ENCODE data around the gene KDM4C.

The KDM4C gene

DNA sequence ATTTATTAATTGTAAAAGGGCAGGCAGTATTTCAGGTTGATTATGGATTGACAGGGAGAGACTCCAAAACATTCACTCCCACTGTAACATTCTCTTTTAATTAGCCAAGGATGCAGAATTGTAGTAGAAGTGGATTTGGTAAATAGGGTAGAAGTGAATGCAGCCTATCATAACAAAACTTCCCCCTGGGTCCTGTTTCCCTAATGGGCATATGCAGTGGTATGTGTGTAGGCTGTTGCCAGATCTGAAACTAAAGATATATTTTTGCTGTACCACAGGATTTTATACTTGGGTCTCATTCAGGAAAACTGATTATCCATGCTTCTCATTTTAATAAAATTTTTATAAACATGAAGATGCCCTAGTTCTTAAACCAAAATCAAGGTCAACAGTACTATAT is 351.2 kb downstream of the KDM4C start:
- no peak overlapping the region for H3K4me3 ChIP-seq (ENCODE audit: low read depth, low read length)
- TF ChIP-seq, protein P1, sequence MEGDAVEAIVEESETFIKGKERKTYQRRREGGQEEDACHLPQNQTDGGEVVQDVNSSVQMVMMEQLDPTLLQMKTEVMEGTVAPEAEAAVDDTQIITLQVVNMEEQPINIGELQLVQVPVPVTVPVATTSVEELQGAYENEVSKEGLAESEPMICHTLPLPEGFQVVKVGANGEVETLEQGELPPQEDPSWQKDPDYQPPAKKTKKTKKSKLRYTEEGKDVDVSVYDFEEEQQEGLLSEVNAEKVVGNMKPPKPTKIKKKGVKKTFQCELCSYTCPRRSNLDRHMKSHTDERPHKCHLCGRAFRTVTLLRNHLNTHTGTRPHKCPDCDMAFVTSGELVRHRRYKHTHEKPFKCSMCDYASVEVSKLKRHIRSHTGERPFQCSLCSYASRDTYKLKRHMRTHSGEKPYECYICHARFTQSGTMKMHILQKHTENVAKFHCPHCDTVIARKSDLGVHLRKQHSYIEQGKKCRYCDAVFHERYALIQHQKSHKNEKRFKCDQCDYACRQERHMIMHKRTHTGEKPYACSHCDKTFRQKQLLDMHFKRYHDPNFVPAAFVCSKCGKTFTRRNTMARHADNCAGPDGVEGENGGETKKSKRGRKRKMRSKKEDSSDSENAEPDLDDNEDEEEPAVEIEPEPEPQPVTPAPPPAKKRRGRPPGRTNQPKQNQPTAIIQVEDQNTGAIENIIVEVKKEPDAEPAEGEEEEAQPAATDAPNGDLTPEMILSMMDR (IDR thresholded peaks at IDR 0.05; ENCODE audit: insufficient read depth, low read depth, low read length, missing control alignments) = no peak
- DNase-seq (ENCODE audit: low read depth) = no peak

DNA sequence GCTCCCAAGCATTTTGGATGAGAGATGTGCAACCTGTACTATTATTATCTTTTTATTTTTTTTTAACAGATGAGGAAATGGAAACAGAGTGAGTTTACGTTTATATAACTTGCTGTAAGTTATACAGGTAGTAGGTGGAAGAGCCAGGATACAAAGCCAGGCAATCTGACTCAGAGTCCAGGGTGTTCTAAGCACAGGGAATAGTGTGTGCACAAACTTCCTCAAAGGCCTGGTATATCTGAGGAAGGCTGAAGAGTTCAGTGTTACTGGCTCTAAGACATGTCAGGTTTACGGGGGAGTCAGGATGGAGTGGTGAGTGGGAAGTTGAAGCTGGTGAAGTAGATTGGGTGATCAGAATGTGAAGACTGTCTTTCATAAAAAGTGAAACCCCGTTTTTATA is 353.6 kb downstream of the KDM4C start:
- no peak for DNase-seq (ENCODE audit: low read depth)
- H3K4me3 ChIP-seq (ENCODE audit: low read depth, low read length) = no peak overlapping the region
- TF ChIP-seq, protein P1 (IDR thresholded peaks at IDR 0.05; ENCODE audit: insufficient read depth, low read depth, low read length, missing control alignments) = no peak

DNA sequence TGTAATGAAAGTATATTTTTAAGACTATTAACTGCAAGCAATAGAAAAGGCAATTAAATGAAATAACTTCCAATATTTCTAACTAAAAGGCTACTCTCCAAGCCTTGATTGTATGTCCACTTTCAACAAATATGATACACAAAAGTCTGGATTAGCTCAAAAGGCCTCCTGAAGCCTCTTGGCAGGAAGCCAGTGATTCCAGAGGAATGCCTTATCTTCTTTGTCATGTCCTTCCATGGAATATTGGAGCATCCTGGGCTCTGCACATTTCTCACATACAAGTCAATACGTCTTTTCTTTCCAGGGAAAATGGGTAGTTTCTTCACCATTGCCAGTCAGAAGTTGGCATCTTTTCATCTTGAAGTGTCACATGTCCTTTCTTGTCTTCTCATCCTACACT is 357.8 kb downstream of the KDM4C start:
- no peak for DNase-seq (ENCODE audit: low read depth)
- H3K4me3 ChIP-seq (ENCODE audit: low read depth, low read length) = no peak overlapping the region
- TF ChIP-seq, protein P1 (IDR thresholded peaks at IDR 0.05; ENCODE audit: insufficient read depth, low read depth, low read length, missing control alignments) = no peak

DNA sequence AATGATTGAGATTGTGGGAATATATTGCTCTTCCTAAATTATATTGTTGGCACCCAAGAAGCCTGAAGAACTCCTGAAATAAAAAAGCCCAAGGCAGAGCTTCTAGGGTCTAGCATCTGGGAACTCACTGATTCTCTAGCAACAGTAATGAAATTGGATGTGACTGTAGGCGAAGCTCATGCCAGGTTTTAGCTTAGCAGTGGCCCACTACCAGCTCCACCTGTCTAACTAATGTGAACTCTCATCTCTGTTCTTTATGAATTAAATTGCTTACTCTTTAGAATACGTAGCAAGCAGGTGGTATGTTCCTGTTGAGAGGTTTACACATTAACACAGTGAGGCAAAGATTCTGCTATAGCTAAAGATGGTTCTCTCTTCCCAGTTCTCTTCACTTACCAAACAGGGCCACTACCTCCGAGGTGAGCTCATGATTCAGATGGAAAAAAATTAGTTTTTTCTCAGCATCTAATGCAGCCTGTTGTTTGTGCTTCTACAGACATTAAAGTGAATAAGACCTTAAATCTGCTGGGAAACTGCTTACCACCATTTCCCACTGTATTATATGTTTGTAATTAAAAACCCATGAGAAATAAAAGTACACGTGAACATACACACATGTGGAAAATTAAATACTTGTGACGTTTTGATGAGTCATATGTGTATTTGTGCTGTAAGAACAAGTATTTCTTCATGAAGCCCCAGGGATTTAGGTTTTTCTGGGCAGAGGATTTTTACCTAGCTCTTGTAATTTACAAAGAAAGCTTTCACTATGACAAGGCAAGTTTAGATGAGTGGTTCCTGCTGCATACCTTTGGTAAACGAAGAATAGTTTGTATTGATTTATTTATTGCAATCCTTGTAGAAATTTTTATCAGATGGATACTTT is 360.1 kb downstream of the KDM4C start:
- TF ChIP-seq, protein P1 (IDR thresholded peaks at IDR 0.05; ENCODE audit: insufficient read depth, low read depth, low read length, missing control alignments) = no peak
- DNase-seq (ENCODE audit: low read depth) = peak; percentile 72
- H3K4me3 ChIP-seq (ENCODE audit: low read depth, low read length) = no peak overlapping the region

DNA sequence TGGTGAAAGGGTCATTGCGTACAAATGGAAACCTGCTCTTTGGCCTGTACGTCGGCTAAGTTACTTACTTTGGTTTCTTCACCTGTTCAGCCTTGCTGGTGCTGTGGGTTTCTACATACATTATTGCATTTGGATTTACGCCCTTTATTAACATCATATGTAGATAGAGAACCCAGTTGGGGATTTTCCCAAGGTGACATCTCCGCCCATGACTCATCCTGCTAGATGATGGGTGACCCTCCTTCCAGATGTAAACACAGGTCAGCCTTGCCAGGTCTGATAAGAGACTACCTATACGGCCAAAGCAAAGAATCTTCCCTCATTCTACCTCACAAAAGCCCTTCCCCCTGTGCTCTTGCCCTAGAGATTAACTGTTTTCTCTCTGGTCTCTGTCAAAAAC is 360.9 kb downstream of the KDM4C start:
- TF ChIP-seq, protein P1 (IDR thresholded peaks at IDR 0.05; ENCODE audit: insufficient read depth, low read depth, low read length, missing control alignments) = no peak
- DNase-seq (ENCODE audit: low read depth) = peak; percentile 51
- no peak overlapping the region for H3K4me3 ChIP-seq (ENCODE audit: low read depth, low read length)

DNA sequence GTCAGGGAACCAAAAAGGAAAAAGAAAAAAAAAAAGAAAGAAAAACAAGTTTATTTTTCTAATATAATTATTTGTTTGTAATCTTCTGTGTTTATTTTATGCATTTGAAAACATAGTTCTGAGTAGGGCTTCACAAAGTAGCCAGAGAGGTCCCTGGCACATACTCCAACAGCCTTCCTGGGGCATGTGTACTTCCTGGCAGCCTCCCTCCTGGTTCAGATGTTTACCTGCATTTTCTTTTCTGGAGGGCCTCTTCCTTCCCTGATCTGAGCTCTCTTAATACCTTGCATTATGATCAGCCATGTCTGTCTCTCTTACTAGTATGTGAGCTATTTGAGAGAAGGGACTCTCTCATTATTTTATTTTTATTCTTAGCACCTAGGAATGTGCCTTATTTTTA is 361.8 kb downstream of the KDM4C start:
- TF ChIP-seq, protein P1 (IDR thresholded peaks at IDR 0.05; ENCODE audit: insufficient read depth, low read depth, low read length, missing control alignments) = no peak
- no peak for DNase-seq (ENCODE audit: low read depth)
- H3K4me3 ChIP-seq (ENCODE audit: low read depth, low read length) = no peak overlapping the region

DNA sequence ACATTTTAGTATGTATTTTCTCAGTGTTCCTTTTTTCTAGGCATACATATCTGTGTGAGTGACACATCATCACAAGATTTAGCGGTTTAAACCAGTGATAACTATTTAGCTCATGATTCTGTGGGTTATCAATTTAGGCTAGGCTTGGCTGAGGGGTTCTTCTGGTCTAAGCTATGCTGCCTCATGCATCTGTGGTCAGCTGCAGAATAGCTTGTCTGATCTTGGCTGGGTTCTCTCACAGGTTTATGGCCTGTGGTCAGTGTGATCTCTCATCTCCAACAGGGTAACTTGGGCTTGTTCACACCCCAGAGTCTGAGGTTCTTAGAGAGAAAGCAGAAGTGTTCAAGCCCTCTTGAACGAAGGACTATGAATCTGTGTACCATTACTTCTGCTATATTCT is 363.3 kb downstream of the KDM4C start:
- TF ChIP-seq, protein P1 (IDR thresholded peaks at IDR 0.05; ENCODE audit: insufficient read depth, low read depth, low read length, missing control alignments) = no peak
- DNase-seq (ENCODE audit: low read depth) = peak; percentile 36
- no peak overlapping the region for H3K4me3 ChIP-seq (ENCODE audit: low read depth, low read length)
